K562 (cell line): Measurements from ENCODE around the gene FGF5.

Source experiments
- FOXJ3 ChIP-seq: sonication (generic); formaldehyde crosslinking; IDR thresholded peaks from 2 replicates; pipeline ENCODE4 v1.4.0; 2020; ENCODE audit warnings: mild to moderate bottlenecking, missing genetic modification reagents
- TAF1 ChIP-seq: IDR thresholded peaks from 2 replicates; pipeline ENCODE4 v1.6.1; 2011; ENCODE audit warnings: mild to moderate bottlenecking, low read length, moderate library complexity; ENCODE audit not compliant: insufficient read depth, control insufficient read depth, severe bottlenecking; ENCODE audit errors: extremely low read depth
- TF ChIP-seq, protein P1 (sequence below), 3 experiments: IDR thresholded peaks in 2 of 3; conservative IDR thresholded peaks in 1 of 3; 2 replicates each; pipeline ENCODE4 v1.5.1; 2011 to 2012; ENCODE audit warnings: low read length in 3 of 3, mild to moderate bottlenecking in 3 of 3, control low read depth in 2 of 3, improper control_type of control experiment in 1 of 3, inconsistent platforms in 1 of 3, low read depth in 1 of 3, mixed read lengths in 1 of 3, moderate library complexity in 1 of 3; ENCODE audit not compliant: insufficient read depth in 2 of 3

DNA sequence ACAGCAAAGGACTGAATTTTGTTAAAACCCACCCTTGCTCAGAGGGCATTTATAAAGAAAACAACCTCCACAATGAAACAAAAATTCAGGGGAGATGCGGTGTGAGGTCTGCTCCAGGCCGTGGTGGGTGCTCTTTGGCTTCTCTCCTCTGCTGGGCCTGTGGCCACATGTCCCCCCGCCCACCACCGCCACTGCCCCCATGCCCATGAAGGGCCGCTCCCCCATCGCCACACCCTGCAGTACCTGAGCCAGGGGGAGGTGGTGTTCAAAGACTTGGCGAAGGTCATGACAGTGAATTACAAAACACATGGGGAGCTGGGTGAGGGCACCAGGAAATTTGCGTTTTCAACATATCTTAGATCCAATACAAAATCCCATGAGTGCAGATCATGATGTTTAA, 54.9 kb downstream of the FGF5 start:
- TF ChIP-seq TAF1 (no peak), FOXJ3 (CRISPR knock-in tag) (no peak)
- TF ChIP-seq, protein P1, sequence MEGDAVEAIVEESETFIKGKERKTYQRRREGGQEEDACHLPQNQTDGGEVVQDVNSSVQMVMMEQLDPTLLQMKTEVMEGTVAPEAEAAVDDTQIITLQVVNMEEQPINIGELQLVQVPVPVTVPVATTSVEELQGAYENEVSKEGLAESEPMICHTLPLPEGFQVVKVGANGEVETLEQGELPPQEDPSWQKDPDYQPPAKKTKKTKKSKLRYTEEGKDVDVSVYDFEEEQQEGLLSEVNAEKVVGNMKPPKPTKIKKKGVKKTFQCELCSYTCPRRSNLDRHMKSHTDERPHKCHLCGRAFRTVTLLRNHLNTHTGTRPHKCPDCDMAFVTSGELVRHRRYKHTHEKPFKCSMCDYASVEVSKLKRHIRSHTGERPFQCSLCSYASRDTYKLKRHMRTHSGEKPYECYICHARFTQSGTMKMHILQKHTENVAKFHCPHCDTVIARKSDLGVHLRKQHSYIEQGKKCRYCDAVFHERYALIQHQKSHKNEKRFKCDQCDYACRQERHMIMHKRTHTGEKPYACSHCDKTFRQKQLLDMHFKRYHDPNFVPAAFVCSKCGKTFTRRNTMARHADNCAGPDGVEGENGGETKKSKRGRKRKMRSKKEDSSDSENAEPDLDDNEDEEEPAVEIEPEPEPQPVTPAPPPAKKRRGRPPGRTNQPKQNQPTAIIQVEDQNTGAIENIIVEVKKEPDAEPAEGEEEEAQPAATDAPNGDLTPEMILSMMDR (IDR thresholded peaks at IDR 0.05 in 2 of 3, conservative IDR thresholded peaks at IDR 0.05 in 1 of 3; ENCODE audit: insufficient read depth in 2 of 3, low read depth in 1 of 3, low read length in 3 of 3) = no peak
